D341Med (cell line): ENCODE measurements around the gene CAB39L.
"Not testable (repeated sequence)": the region's sequence is repeated elsewhere in the genome, so short reads cannot be mapped to it uniquely, and the experiment has no call there.

Source experiments
- DNase-seq: peaks from one replicate; pipeline ENCODE4 v3.0.0; 2012; ENCODE audit warnings: low spot score

CAB39L gene

GRCh38 chr13:49308097-49308875 is 135.6 kb downstream of the CAB39L start:
- DNase-seq = no peak

GRCh38 chr13:49307365-49307764 is 136.5 kb downstream of the CAB39L start:
- DNase-seq = no peak

GRCh38 chr13:49305792-49306425 is 138.0 kb downstream of the CAB39L start:
- DNase-seq = no peak

GRCh38 chr13:49304763-49305700 is 138.8 kb downstream of the CAB39L start:
- DNase-seq = no peak

GRCh38 chr13:49304356-49304755 is 139.5 kb downstream of the CAB39L start:
- DNase-seq = no peak

- DNase-seq = no peak
Observed at GRCh38 chr13:49303533-49304252, 140.2 kb downstream of the CAB39L start.

GRCh38 chr13:49302817-49303216 is 141.0 kb downstream of the CAB39L start:
- no peak for DNase-seq

- DNase-seq = no peak
Observed at GRCh38 chr13:49302222-49302621, 141.6 kb downstream of the CAB39L start.

GRCh38 chr13:49300739-49301589 is 142.9 kb downstream of the CAB39L start:
- DNase-seq = peak; percentile 73

- DNase-seq = no peak
Observed at GRCh38 chr13:49300276-49300675, 143.6 kb downstream of the CAB39L start.

GRCh38 chr13:49298903-49299605 is 144.8 kb downstream of the CAB39L start:
- no peak for DNase-seq

- DNase-seq = no peak
Observed at GRCh38 chr13:49298416-49298815, 145.4 kb downstream of the CAB39L start.

- DNase-seq = no peak
Observed at GRCh38 chr13:49297338-49297737, 146.5 kb downstream of the CAB39L start.

GRCh38 chr13:49296659-49297058 is 147.2 kb downstream of the CAB39L start:
- no peak for DNase-seq

- DNase-seq = no peak
Observed at GRCh38 chr13:49295244-49295643, 148.6 kb downstream of the CAB39L start.

- DNase-seq = not testable (repeated sequence)
Observed at GRCh38 chr13:49294723-49295122, 149.1 kb downstream of the CAB39L start.

- DNase-seq = no peak
Observed at GRCh38 chr13:49292742-49293486, 150.9 kb downstream of the CAB39L start.

- DNase-seq = no peak
Observed at GRCh38 chr13:49288458-49288857, 155.4 kb downstream of the CAB39L start.

- DNase-seq = no peak
Observed at GRCh38 chr13:49287995-49288394, 155.9 kb downstream of the CAB39L start.

GRCh38 chr13:49279885-49280284 is 164.0 kb downstream of the CAB39L start:
- no peak for DNase-seq
